Dermis lymphatic vessel endothelial cell (primary cell): Measurements from ENCODE around the gene HLA-DOB. TPM values are rescaled to one million over a fixed set of nuclear protein-coding genes. Genes with fewer than 3 reads are reported as not detected.

ENCODE experiments used
- total RNA-seq: library from RNA; depleted of rRNA; stranded (reverse); fragments of >200 nt; gene quantifications from 2 replicates; pipeline ENCODE4 v1.2.1, GENCODE V29; 2014

The HLA-DOB gene
- not detected in 2 replicates for total RNA-seq

GRCh38 chr6:32816746-32817204, at the start of gene HLA-DOB:
TSS of gene HLA-DOB (minus strand) at chr6:32817002. CDS start at chr6:32816951, 51 bp downstream.

GRCh38 chr6:32853541-32854375, 37.0 kb upstream of the HLA-DOB start, which contains the start of the genes PSMB9 and TAP1:
TSS of gene PSMB9 (plus strand) at chr6:32854192. CDS start at chr6:32854230, 38 bp downstream.
TSS of gene TAP1 (minus strand) at chr6:32853704. CDS start at chr6:32853636, 68 bp downstream.

GRCh38 chr6:32843979-32844838, 27.4 kb upstream of the HLA-DOB start, which contains the start of gene PSMB8:
TSS of gene PSMB8 (minus strand) at chr6:32844047. CDS start at chr6:32843996, 51 bp downstream.

GRCh38 chr6:32838114-32838958, 21.5 kb upstream of the HLA-DOB start, which contains the start of gene TAP2:
TSS of gene TAP2 (minus strand) at chr6:32838739. CDS start at chr6:32838233, 506 bp downstream.

GRCh38 chr6:32763421-32763820, 53.4 kb downstream of the HLA-DOB start, which contains the start of gene HLA-DQB2:
TSS of gene HLA-DQB2 (minus strand) at chr6:32763532. CDS start at chr6:32763470, 62 bp downstream.

Other genes starting within 250 kb of the HLA-DOB start
- not detected in 2 replicates for gene HLA-DRB1, start 227.2 kb downstream of the HLA-DOB start, total RNA-seq
- not detected in 2 replicates for gene HLA-DQA1, start 179.6 kb downstream of the HLA-DOB start, total RNA-seq
- 0.09 TPM in 1 of 2 replicates, not detected in the other for gene HLA-DQB1, start 150.3 kb downstream of the HLA-DOB start, total RNA-seq
- not detected in 2 replicates for gene HLA-DQA2, start 75.6 kb downstream of the HLA-DOB start, total RNA-seq
- gene HLA-DQB2, start 53.5 kb downstream of the HLA-DOB start, total RNA-seq: not detected in 2 replicates
- 17.6 and 34.9 TPM in 2 replicates for gene TAP2, start 21.7 kb upstream of the HLA-DOB start, total RNA-seq
- gene PSMB8, start 27.0 kb upstream of the HLA-DOB start, total RNA-seq: 66.2 and 77.1 TPM in 2 replicates
- gene TAP1, start 36.7 kb upstream of the HLA-DOB start, total RNA-seq: 25.8 and 33.4 TPM in 2 replicates
- gene PSMB9, start 37.2 kb upstream of the HLA-DOB start, total RNA-seq: 22.7 and 27.8 TPM in 2 replicates
- 0.22 and 0.34 TPM in 2 replicates for gene HLA-DMB, start 124.0 kb upstream of the HLA-DOB start, total RNA-seq
- gene HLA-DMA, start 136.1 kb upstream of the HLA-DOB start, total RNA-seq: 0.43 and 1.0 TPM in 2 replicates
- gene BRD2, start 151.6 kb upstream of the HLA-DOB start, total RNA-seq: 48.1 and 59.9 TPM in 2 replicates
- not detected in 2 replicates for gene HLA-DOA, start 192.6 kb upstream of the HLA-DOB start, total RNA-seq